Panc1 (cell line): ENCODE data around the gene FNIP1. TPM values are rescaled to one million over a fixed set of nuclear protein-coding genes. Genes with fewer than 3 reads are reported as not detected.

Experiments used
- ATAC-seq: fragments of 200-7000 bp; cut with Tn5 transposase; 2 replicates; pipeline ENCODE4 v1.9.1; 2020; ENCODE audit warnings: mild to moderate bottlenecking, moderate library complexity
- BruUV-seq: library from RNA; stranded (reverse); fragments of 400-500 nt; replicated peaks from 2 replicates; lab custom pipeline; 2021; lab: Mats Ljungman, UMichigan
- CTCF ChIA-PET: fragments of 300-600 bp; sonication (Branson Sonifier 250); formaldehyde crosslinking; loops from one replicate; lab custom pipeline; 2022; ENCODE audit warnings: antibody characterized with exemption; lab: Charles Lee
- POLR2A ChIA-PET: fragments of 300-600 bp; sonication (Branson Sonifier 250); formaldehyde crosslinking; loops from one replicate; lab custom pipeline; 2022; ENCODE audit warnings: antibody characterized with exemption; lab: Charles Lee
- DNase-seq: peaks from one replicate; pipeline ENCODE4 v3.0.0-alpha.2; 2010; ENCODE audit warnings: low read depth, low spot score
- H3K27ac ChIP-seq: 2 replicates; pipeline ENCODE4 v1.5.1; 2011; ENCODE audit warnings: mild to moderate bottlenecking, low read length, inconsistent platforms
- H3K27me3 ChIP-seq: fragments of 200-500 bp; sonication (Bioruptor generic); 2 replicates; pipeline ENCODE4 v1.6.0; 2014; ENCODE audit warnings: low read length, inconsistent platforms; ENCODE audit not compliant: control insufficient read depth, insufficient read depth
- H3K36me3 ChIP-seq: fragments of 200-500 bp; sonication (Bioruptor generic); 2 replicates; pipeline ENCODE4 v1.5.1; 2014; ENCODE audit warnings: inconsistent platforms, mild to moderate bottlenecking, low read length, moderate library complexity; ENCODE audit not compliant: control insufficient read depth, insufficient read depth
- H3K4me1 ChIP-seq: 2 replicates; pipeline ENCODE4 v1.5.1; 2011; ENCODE audit warnings: inconsistent platforms, mild to moderate bottlenecking, low read length, moderate library complexity; ENCODE audit not compliant: control insufficient read depth, insufficient read depth
- H3K4me3 ChIP-seq, 2 experiments: 2 replicates each; pipeline ENCODE4 v1.5.1; 2011 to 2012; ENCODE audit warnings: low read depth in 2 of 2, low read length in 2 of 2, mild to moderate bottlenecking in 2 of 2, inconsistent platforms in 1 of 2, moderate library complexity in 1 of 2
- H3K9me3 ChIP-seq: fragments of 200-500 bp; sonication (Bioruptor generic); 2 replicates; pipeline ENCODE4 v1.5.1; 2014; ENCODE audit warnings: low read depth, mild to moderate bottlenecking, inconsistent platforms, low read length, moderate library complexity; ENCODE audit not compliant: control insufficient read depth, insufficient read depth
- CTCF ChIP-seq: fragments of 450-650 bp; IDR thresholded peaks from 2 replicates; pipeline ENCODE4 v1.5.1; 2017; ENCODE audit warnings: mild to moderate bottlenecking
- POLR2AphosphoS5 ChIP-seq: IDR thresholded peaks from 2 replicates; pipeline ENCODE4 v1.6.1; 2012; ENCODE audit warnings: mild to moderate bottlenecking, low read depth, low read length, moderate library complexity
- REST ChIP-seq, 2 experiments: IDR thresholded peaks; 2 replicates each; pipeline ENCODE4 v1.6.1; 2011 to 2012; ENCODE audit warnings: low read depth in 2 of 2, control low read depth in 1 of 2, low read length in 1 of 2, mild to moderate bottlenecking in 1 of 2, moderate library complexity in 1 of 2; ENCODE audit not compliant: insufficient read depth in 1 of 2
- SIN3A ChIP-seq: IDR thresholded peaks from 2 replicates; pipeline ENCODE4 v1.6.1; 2012; ENCODE audit warnings: low read depth, mild to moderate bottlenecking, low read length, moderate library complexity, borderline replicate concordance; ENCODE audit not compliant: insufficient read depth
- TCF7L2 ChIP-seq: IDR thresholded peaks from 2 replicates; pipeline ENCODE4 v1.6.1; 2011; ENCODE audit warnings: mild to moderate bottlenecking, low read depth, low read length, inconsistent platforms
- in situ Hi-C: cut with HindIII; loops from 2 replicates; pipeline ENCODE4 v1.10.0; 2016; ENCODE audit warnings: low sequenced_read_pairs, low pct_unique_long_range_greater_than_20kb
- intact Hi-C: fragments of 100-400 bp; cut with micrococcal nuclease; formaldehyde crosslinking; loops from one replicate; pipeline ENCODE4 v1.10.0; 2022; ENCODE audit not compliant: unreplicated experiment
- total RNA-seq: library from RNA; stranded (reverse); gene quantifications from one replicate; pipeline ENCODE4 v1.2.1, GENCODE V29; 2021; ENCODE audit not compliant: unreplicated experiment

Gene FNIP1
- total RNA-seq, 1 experiment from 2014 or later = 48.3 TPM

GRCh38 chr5:131825404-131826013, 28.7 kb upstream of the FNIP1 start:
- Histone ChIP-seq H3K4me3 (no peak overlapping the region), H3K27ac (no peak overlapping the region), H3K9me3 (no peaks in the 10 kb centered on the region; the same call in 1 of the 2 replicates), H3K36me3 (no peaks in the 10 kb centered on the region), H3K4me1 (no peaks in the 10 kb centered on the region), H3K27me3 (no peaks in the 10 kb centered on the region)
- ChIA-PET POLR2A (no interaction called here), CTCF (no interaction called here)
- ATAC-seq (no peak), DNase-seq (no peak)
- intact Hi-C loops = no loop called here
- in situ Hi-C loops = no loop called here
- no TSS peak for BruUV-seq
- TF ChIP-seq TCF7L2 = no peak
- TF ChIP-seq POLR2AphosphoS5 = no peak
- no peak for TF ChIP-seq SIN3A
- no peak for TF ChIP-seq REST (IDR thresholded peaks at IDR 0.05; ENCODE audit: insufficient read depth in 1 of 2, low read depth in 2 of 2, low read length in 1 of 2)
- no peak for TF ChIP-seq CTCF

- TF ChIP-seq CTCF (no peak), TCF7L2 (no peak), POLR2AphosphoS5 (no peak), SIN3A (no peak), REST (IDR thresholded peaks at IDR 0.05; ENCODE audit: insufficient read depth in 1 of 2, low read depth in 2 of 2, low read length in 1 of 2) (no peak)
- BruUV-seq = no TSS peak
- no peak for DNase-seq
- CTCF ChIA-PET = no interaction called here
- in situ Hi-C loops (no loop called here), intact Hi-C loops (no loop called here)
- H3K36me3 ChIP-seq = no peaks in the 10 kb centered on the region
- no peaks in the 10 kb centered on the region; the same call in 1 of the 2 replicates for H3K9me3 ChIP-seq
- POLR2A ChIA-PET = no interaction called here
- no peaks in the 10 kb centered on the region for H3K4me1 ChIP-seq
- H3K27me3 ChIP-seq = no peaks in the 10 kb centered on the region
- no peak overlapping the region for H3K27ac ChIP-seq
- H3K4me3 ChIP-seq = no peak overlapping the region
- ATAC-seq = no peak
Observed at GRCh38 chr5:131824631-131825030, 27.8 kb upstream of the FNIP1 start.
